ENCODE data around the gene LCOR. TPM values are rescaled to one million over a fixed set of nuclear protein-coding genes. Genes with fewer than 3 reads are reported as not detected.
"Not testable (repeated sequence)": the region's sequence is repeated elsewhere in the genome, so short reads cannot be mapped to it uniquely, and the experiment has no call there.

The LCOR gene
- total RNA-seq, 1 donor from 2014 or later, result 9.6 TPM

DNA sequence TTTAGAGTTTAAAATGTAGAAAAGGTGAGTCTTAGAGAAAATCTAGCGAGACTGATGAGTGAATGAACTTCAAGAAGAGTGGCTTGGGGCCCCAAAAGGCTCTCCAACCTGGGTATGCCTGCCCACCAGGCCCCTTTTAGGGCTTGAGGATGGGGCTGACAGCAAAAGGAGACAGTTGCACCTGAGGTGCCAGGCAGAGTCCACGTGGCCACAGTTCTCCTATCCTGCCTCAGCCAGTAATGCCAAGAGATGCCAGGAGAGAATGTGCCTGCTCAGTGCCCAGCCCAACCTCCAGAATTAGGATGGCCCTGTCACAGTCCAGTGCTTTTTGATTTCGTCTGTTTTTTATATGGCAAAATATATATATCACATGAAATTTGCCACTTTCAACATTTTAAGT lies 197.2 kb downstream of the LCOR start:
- no peak for DNase-seq (ENCODE audit: low read depth in 2 of 2)

- DNase-seq (ENCODE audit: low read depth in 2 of 2), result no peak
Measured at GRCh38 chr10:97030894-97031293, 198.8 kb downstream of the LCOR start.

GRCh38 chr10:97031459-97031858 lies 199.4 kb downstream of the LCOR start:
- no peak for DNase-seq (ENCODE audit: low read depth in 2 of 2)

GRCh38 chr10:97032624-97033023 lies 200.5 kb downstream of the LCOR start:
- DNase-seq (ENCODE audit: low read depth in 2 of 2), result no peak

- DNase-seq (ENCODE audit: low read depth in 2 of 2), result not testable (repeated sequence)
Measured at GRCh38 chr10:97033841-97034240, 201.7 kb downstream of the LCOR start.

GRCh38 chr10:97034301-97034700 lies 202.2 kb downstream of the LCOR start:
- DNase-seq (ENCODE audit: low read depth in 2 of 2), result no peak

DNA sequence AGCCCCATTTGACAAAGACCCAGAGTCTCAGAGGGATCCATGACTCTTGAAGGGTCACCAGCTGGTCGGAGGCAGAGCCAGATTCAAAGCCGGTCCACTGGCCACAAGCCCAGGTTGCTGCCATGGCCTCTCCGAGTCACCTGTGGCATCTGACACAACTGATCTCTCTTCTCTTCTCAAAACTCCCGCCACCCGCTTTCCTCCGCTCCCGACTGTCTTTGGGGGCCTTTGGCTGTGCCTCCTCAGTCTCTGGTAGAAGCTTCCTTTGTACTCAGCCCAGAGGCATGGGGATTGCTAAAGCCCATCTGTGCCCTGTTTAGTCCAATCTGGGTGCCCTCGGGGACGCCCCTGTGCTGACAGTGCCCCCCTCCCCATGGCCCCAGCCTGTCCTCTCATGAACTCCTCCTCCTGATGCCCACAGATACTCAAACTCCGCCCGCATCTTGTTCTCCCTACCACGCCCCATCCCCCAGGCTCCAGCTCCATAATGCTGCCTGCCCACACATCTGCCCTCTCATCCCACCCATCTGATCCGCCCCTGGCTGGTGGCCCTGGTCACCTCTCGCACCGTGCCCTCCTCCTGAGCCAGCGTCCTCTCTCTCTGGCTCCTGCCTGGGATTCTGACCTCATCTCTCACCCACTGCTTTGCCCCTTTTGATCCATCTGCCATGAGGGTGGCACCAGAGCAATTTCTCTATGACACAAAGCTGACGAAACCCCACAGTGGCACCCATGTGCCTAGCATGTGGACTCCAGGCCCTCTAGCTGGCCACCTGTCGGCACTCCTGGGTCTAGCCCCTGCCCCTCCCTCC lies 203.1 kb downstream of the LCOR start:
- no peak for DNase-seq (ENCODE audit: low read depth in 2 of 2)

DNA sequence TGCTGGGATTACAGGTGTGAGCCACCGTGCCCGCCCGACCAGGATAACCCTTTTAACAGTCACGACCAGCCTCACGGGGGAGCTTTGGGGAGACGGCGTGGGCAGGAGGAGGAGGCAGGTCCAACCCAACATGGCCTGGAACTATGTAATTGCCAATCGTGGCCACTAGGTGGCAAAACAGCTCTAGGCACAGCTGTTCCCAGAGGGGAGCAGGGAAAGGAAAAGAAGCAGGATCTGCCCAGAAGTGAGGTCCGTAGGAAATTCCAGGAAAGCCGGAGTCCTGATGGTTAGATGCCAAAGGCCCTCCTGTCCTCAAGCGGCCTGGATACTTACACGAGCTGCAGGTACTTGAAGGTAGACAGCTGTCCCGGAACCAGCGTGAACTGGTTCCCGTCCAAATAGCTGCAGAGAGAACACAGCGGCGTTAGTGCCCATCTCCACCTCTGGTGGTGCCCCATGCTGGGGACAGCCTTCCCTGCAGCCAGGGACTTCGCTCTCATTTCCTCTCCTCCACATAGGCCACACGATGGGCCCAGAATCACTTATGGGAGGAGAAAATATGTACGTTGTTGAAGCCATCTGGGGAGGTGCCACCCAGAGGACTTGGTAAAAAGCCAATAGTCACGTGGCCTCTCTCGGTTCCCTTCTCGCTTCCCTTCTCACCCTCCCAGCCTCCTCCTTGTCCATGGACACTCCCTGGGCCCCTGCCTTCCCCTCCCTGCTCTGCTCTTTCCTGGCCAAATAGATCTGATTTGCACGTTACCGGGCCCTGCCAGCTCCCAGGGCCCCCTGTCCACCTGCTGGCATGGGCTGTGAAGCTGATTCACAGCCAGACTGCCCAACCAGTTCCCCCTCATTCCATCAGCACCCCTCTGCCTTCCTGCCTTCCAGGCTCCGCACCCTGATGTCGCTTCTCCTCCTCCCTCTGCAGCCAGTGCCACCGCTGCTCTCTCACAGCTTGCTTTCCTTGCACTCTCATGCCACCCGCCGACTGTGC lies 205.6 kb downstream of the LCOR start:
- DNase-seq (ENCODE audit: low read depth in 2 of 2), result peak; percentile 55 to 72

GRCh38 chr10:97038688-97039087 lies 206.6 kb downstream of the LCOR start:
- no peak for DNase-seq (ENCODE audit: low read depth in 2 of 2)

GRCh38 chr10:97039538-97040247 lies 207.6 kb downstream of the LCOR start:
- DNase-seq (ENCODE audit: low read depth in 2 of 2), result no peak

DNA sequence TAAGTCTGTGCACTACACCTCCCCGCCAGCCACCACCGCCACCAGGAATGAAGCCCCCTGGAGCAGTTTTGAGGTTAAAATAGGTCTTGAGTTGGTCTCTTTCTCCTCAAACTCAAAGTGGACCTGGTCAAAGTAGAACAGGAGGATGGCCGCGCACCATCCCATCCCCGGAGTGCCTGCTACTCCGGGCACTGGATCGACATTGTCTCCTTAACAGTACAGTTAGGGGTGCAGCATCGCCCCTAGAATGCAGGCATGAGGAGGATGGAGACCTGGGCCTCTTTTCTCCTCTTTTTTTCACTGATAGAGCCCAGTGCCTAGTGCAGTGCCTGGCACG lies 208.1 kb downstream of the LCOR start:
- no peak for DNase-seq (ENCODE audit: low read depth in 2 of 2)

DNA sequence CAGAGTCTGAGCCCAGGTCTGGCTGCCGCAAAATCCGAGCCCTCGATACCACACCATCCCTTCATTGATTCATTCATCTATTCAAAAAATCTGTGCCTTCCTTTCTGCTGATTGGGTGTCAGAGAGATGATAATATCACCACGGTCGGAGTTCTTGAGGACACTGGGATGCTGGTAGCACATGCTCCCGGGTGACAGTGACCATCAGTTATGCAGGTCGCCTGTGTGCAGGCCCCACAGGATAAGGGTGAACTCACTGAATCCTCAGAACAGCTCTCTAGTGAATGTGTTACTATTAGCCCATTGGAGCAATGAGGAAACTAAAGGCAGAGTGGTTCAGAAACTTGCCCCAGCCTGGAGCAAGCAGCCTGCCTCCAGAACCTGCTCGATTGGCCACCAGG lies 208.6 kb downstream of the LCOR start:
- DNase-seq (ENCODE audit: low read depth in 2 of 2), result no peak

DNA sequence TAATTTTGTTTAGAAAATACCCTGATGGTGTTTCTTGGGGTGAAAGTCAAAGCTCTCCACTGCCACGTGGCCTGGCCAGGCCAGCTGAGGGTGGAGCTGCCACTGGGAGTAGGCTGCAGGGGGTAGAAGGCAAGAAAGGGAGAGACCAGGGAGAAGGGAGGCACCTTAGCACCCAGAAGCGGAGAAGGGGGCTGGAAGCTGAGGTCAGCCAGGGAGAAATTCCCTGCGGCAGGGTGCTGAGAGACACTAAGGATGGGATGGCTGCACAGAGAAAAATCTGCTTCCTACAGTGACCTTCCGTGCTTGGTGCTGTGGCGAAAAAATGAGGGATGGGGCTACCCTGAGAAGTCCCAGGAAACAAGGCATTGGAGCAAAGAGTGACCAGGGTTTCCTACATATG lies 210.0 kb downstream of the LCOR start:
- DNase-seq (ENCODE audit: low read depth in 2 of 2), result no peak

GRCh38 chr10:97042716-97043562 lies 210.8 kb downstream of the LCOR start:
- DNase-seq (ENCODE audit: low read depth in 2 of 2), result no peak

- no peak for DNase-seq (ENCODE audit: low read depth in 2 of 2)
Measured at GRCh38 chr10:97043563-97043855, 211.4 kb downstream of the LCOR start.

Other genes with a start within 250 kb of the LCOR start
- 67.9 and 69.2 TPM in 2 replicates for gene TM9SF3, start 245.3 kb upstream of the LCOR start, total RNA-seq
- gene PIK3AP1, start 111.8 kb upstream of the LCOR start, total RNA-seq, result under 0.01 and 0.13 TPM in 2 replicates

Data from dermis microvascular lymphatic vessel endothelial cell (primary cell).